HEK293 (cell line): ENCODE measurements around the gene THSD4.

Source experiments
- IKZF3 ChIP-seq: fragments of 450-650 bp; IDR thresholded peaks from 2 replicates; pipeline ENCODE4 v1.5.0; 2018; ENCODE audit warnings: missing biosample characterization, mild to moderate bottlenecking, missing genetic modification characterization, moderate library complexity
- PRDM1 ChIP-seq: fragments of 450-650 bp; formaldehyde crosslinking; IDR thresholded peaks from 2 replicates; pipeline ENCODE4; 2016; ENCODE audit warnings: missing biosample characterization, missing genetic modification characterization
- REST ChIP-seq: fragments of 450-650 bp; formaldehyde crosslinking; IDR thresholded peaks from 2 replicates; pipeline ENCODE4 v1.5.1; 2016; ENCODE audit warnings: missing biosample characterization, missing genetic modification characterization
- SP2 ChIP-seq: fragments of 450-650 bp; formaldehyde crosslinking; IDR thresholded peaks from 2 replicates; pipeline ENCODE4 v1.5.1; 2016; ENCODE audit warnings: missing biosample characterization, missing genetic modification characterization
- YY1 ChIP-seq: fragments of 450-650 bp; formaldehyde crosslinking; IDR thresholded peaks from 2 replicates; pipeline ENCODE4 v1.5.1; 2018; ENCODE audit warnings: missing biosample characterization, missing genetic modification characterization
- ZNF133 ChIP-seq: fragments of 450-650 bp; formaldehyde crosslinking; IDR thresholded peaks from 2 replicates; pipeline ENCODE4 v1.5.1; 2016; ENCODE audit warnings: missing biosample characterization, missing genetic modification characterization
- ZNF184 ChIP-seq: fragments of 450-650 bp; IDR thresholded peaks from 2 replicates; pipeline ENCODE4 v1.5.1; 2018; ENCODE audit warnings: missing biosample characterization, mild to moderate bottlenecking, missing genetic modification characterization
- ZNF248 ChIP-seq: fragments of 450-650 bp; formaldehyde crosslinking; IDR thresholded peaks from 2 replicates; pipeline ENCODE4 v1.5.1; 2017; ENCODE audit warnings: missing biosample characterization, missing genetic modification characterization
- ZNF335 ChIP-seq: fragments of 450-650 bp; formaldehyde crosslinking; conservative IDR thresholded peaks from 2 replicates; pipeline ENCODE4 v1.5.1; 2016; ENCODE audit warnings: missing biosample characterization, missing genetic modification characterization
- ZNF560 ChIP-seq: fragments of 450-650 bp; formaldehyde crosslinking; IDR thresholded peaks from 2 replicates; pipeline ENCODE4 v1.5.1; 2017; ENCODE audit warnings: missing biosample characterization, missing genetic modification characterization, borderline replicate concordance
- TF ChIP-seq, protein P1 (sequence below): fragments of 450-650 bp; formaldehyde crosslinking; IDR thresholded peaks from 2 replicates; pipeline ENCODE4 v1.5.1; 2016; ENCODE audit warnings: missing biosample characterization, missing genetic modification characterization
- TF ChIP-seq, protein P2 (sequence below): fragments of 450-650 bp; formaldehyde crosslinking; IDR thresholded peaks from 2 replicates; pipeline ENCODE4 v1.5.1; 2016; ENCODE audit warnings: missing biosample characterization, missing genetic modification characterization
- TF ChIP-seq, protein P3 (sequence below): fragments of 450-650 bp; formaldehyde crosslinking; IDR thresholded peaks from 2 replicates; pipeline ENCODE4 v1.5.1; 2017; ENCODE audit warnings: missing biosample characterization, mild to moderate bottlenecking, missing genetic modification characterization, moderate library complexity

DNA sequence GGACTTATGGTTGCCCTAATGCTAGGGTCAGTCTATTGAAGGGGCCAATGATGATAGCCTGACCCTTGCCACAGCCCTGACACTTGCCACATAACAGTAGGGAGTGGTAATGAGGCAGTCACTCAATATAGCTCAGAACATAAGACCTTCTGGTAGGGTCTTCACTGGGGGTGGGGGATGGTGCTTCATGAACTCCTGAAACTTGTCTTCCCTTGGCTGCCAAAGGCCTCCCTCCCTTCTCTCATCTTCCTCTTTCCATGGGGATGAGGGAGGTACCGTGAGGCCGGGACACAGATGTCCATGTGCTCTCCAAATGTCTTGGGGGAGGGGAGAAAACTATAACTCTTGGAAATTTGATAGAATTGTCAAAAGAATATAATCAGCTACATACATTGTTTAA lies 21.1 kb upstream of the THSD4 start:
- TF ChIP-seq, protein P1, sequence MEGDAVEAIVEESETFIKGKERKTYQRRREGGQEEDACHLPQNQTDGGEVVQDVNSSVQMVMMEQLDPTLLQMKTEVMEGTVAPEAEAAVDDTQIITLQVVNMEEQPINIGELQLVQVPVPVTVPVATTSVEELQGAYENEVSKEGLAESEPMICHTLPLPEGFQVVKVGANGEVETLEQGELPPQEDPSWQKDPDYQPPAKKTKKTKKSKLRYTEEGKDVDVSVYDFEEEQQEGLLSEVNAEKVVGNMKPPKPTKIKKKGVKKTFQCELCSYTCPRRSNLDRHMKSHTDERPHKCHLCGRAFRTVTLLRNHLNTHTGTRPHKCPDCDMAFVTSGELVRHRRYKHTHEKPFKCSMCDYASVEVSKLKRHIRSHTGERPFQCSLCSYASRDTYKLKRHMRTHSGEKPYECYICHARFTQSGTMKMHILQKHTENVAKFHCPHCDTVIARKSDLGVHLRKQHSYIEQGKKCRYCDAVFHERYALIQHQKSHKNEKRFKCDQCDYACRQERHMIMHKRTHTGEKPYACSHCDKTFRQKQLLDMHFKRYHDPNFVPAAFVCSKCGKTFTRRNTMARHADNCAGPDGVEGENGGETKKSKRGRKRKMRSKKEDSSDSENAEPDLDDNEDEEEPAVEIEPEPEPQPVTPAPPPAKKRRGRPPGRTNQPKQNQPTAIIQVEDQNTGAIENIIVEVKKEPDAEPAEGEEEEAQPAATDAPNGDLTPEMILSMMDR = no peak
- no peak for TF ChIP-seq ZNF335 (tag by site-specific recombination)
- TF ChIP-seq REST (tag by site-specific recombination) = no peak
- no peak for TF ChIP-seq IKZF3 (tag by site-specific recombination)
- TF ChIP-seq ZNF560 = no peak
- no peak for TF ChIP-seq PRDM1 (tag by site-specific recombination)
- no peak for TF ChIP-seq YY1 (tag by site-specific recombination)
- no peak for TF ChIP-seq ZNF133 (tag by site-specific recombination)
- TF ChIP-seq ZNF184 (tag by site-specific recombination) = no peak
- TF ChIP-seq, protein P2, sequence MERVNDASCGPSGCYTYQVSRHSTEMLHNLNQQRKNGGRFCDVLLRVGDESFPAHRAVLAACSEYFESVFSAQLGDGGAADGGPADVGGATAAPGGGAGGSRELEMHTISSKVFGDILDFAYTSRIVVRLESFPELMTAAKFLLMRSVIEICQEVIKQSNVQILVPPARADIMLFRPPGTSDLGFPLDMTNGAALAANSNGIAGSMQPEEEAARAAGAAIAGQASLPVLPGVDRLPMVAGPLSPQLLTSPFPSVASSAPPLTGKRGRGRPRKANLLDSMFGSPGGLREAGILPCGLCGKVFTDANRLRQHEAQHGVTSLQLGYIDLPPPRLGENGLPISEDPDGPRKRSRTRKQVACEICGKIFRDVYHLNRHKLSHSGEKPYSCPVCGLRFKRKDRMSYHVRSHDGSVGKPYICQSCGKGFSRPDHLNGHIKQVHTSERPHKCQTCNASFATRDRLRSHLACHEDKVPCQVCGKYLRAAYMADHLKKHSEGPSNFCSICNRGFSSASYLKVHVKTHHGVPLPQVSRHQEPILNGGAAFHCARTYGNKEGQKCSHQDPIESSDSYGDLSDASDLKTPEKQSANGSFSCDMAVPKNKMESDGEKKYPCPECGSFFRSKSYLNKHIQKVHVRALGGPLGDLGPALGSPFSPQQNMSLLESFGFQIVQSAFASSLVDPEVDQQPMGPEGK (tag by site-specific recombination) = no peak
- TF ChIP-seq SP2 = no peak
- TF ChIP-seq ZNF248 (tag by site-specific recombination) = no peak
- TF ChIP-seq, protein P3, sequence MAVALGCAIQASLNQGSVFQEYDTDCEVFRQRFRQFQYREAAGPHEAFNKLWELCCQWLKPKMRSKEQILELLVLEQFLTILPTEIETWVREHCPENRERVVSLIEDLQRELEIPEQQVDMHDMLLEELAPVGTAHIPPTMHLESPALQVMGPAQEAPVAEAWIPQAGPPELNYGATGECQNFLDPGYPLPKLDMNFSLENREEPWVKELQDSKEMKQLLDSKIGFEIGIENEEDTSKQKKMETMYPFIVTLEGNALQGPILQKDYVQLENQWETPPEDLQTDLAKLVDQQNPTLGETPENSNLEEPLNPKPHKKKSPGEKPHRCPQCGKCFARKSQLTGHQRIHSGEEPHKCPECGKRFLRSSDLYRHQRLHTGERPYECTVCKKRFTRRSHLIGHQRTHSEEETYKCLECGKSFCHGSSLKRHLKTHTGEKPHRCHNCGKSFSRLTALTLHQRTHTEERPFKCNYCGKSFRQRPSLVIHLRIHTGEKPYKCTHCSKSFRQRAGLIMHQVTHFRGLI (tag by site-specific recombination) = no peak
